ENCODE results near the gene TRIM46. TPM values are rescaled to one million over a fixed set of nuclear protein-coding genes. Genes with fewer than 3 reads are reported as not detected.
A peak's percentile ranks its signal among the peaks of the same experiment; 100 is the strongest.
"Not testable (repeated sequence)": the region's sequence is repeated elsewhere in the genome, so short reads cannot be mapped to it uniquely, and the experiment has no call there.

Gene TRIM46
- total RNA-seq, 1 experiment from 2014 or later: 4.1 TPM

GRCh38 chr1:155218854-155219591, 45.4 kb downstream of the TRIM46 start:
- Histone ChIP-seq H3K4me3 (ENCODE audit: low read length) (no peak overlapping the region), H3K4me2 (ENCODE audit: low read length) (no peak overlapping the region), H3K27me3 (ENCODE audit: low read length) (no peaks in the 10 kb centered on the region), H4K20me1 (ENCODE audit: low read length) (no peaks in the 10 kb centered on the region), H3K9ac (ENCODE audit: low read length) (no peak overlapping the region), H3K36me3 (ENCODE audit: low read depth, low read length) (no peaks in the 10 kb centered on the region), H3K4me1 (ENCODE audit: insufficient read depth, low read length) (peaks cover 11% of the 10 kb centered on the region), H3K9me3 (ENCODE audit: low read length) (no peaks in the 10 kb centered on the region), H3K9me2 (replicated peaks; ENCODE audit: low read length) (no peaks in the 10 kb centered on the region), H3F3A (ENCODE audit: low read length, unreplicated experiment) (no peaks in the 10 kb centered on the region), H3K27ac (ENCODE audit: low read length) (no peak overlapping the region), H2AFZ (ENCODE audit: low read length) (no peak overlapping the region), H3K79me2 (ENCODE audit: low read length) (peaks cover 3% of the 10 kb centered on the region; the same call in 1 of the 2 replicates)
- intact Hi-C loops (cut with micrococcal nuclease): no loop called here
- TF ChIP-seq EZH2phosphoT487 (IDR thresholded peaks at IDR 0.05; ENCODE audit: borderline replicate concordance, low read length) (no peak), EZH2 (IDR thresholded peaks at IDR 0.05; ENCODE audit: low read length, unreplicated experiment) (no peak), CTCF (conservative IDR thresholded peaks at IDR 0.05; ENCODE audit: low read depth, low read length) (no peak)
- ChIA-PET POLR2A (ENCODE audit: unreplicated experiment) (no interaction called here), CTCF (no interaction called here)
- ATAC-seq: no peak
- peak; percentile 35 for DNase-seq
- BruUV-seq (replicated peaks): no TSS peak

DNA sequence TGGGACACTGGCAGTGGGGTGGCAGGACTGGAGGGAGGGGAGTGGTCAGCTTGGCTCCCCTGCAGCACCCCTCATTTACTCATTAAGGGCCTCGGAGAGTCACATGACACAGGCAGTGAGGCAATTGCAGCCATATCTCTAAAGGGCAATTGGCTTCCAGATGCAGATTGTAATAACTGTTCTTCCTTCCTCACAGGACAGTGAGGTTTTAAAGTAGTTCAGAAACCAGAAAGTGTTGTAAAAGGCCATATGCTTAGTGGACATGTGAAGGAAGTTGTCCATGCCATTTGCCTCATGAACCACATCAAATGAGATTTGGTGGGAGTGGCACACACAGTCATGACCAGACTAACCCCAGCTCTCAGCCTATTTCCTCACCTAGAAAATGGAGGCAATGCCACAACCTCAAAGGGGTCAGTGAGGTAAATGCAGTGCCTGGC, 46.0 kb downstream of the TRIM46 start:
- H3K4me3 ChIP-seq (ENCODE audit: low read length): no peak overlapping the region
- DNase-seq: no peak
- H3K4me2 ChIP-seq (ENCODE audit: low read length): no peak overlapping the region
- no peak for ATAC-seq
- no peaks in the 10 kb centered on the region for H3K9me2 ChIP-seq (replicated peaks; ENCODE audit: low read length)
- TF ChIP-seq EZH2 (IDR thresholded peaks at IDR 0.05; ENCODE audit: low read length, unreplicated experiment) (no peak), EZH2phosphoT487 (IDR thresholded peaks at IDR 0.05; ENCODE audit: borderline replicate concordance, low read length) (no peak), CTCF (conservative IDR thresholded peaks at IDR 0.05; ENCODE audit: low read depth, low read length) (no peak)
- peaks cover 17% of the 10 kb centered on the region for H3K4me1 ChIP-seq (ENCODE audit: insufficient read depth, low read length)
- H3F3A ChIP-seq (ENCODE audit: low read length, unreplicated experiment): no peaks in the 10 kb centered on the region
- H3K27ac ChIP-seq (ENCODE audit: low read length): no peak overlapping the region
- H3K79me2 ChIP-seq (ENCODE audit: low read length): peaks cover 7% of the 10 kb centered on the region; the same call in 1 of the 2 replicates
- intact Hi-C loops (cut with micrococcal nuclease): no loop called here
- no peak overlapping the region for H3K9ac ChIP-seq (ENCODE audit: low read length)
- no TSS peak for BruUV-seq (replicated peaks)
- ChIA-PET POLR2A (ENCODE audit: unreplicated experiment) (no interaction called here), CTCF (no interaction called here)
- H4K20me1 ChIP-seq (ENCODE audit: low read length): no peaks in the 10 kb centered on the region
- H3K36me3 ChIP-seq (ENCODE audit: low read depth, low read length): no peaks in the 10 kb centered on the region
- H3K9me3 ChIP-seq (ENCODE audit: low read length): no peaks in the 10 kb centered on the region
- no peak overlapping the region for H2AFZ ChIP-seq (ENCODE audit: low read length)
- no peaks in the 10 kb centered on the region for H3K27me3 ChIP-seq (ENCODE audit: low read length)

GRCh38 chr1:155220211-155220965, 46.7 kb downstream of the TRIM46 start:
- POLR2A ChIA-PET (ENCODE audit: unreplicated experiment); H2AFZ ChIP-seq (ENCODE audit: low read length); H3K9me2 ChIP-seq (replicated peaks; ENCODE audit: low read length); H3K4me2 ChIP-seq (ENCODE audit: low read length); ATAC-seq; H3K9ac ChIP-seq (ENCODE audit: low read length); H3K27me3 ChIP-seq (ENCODE audit: low read length); H3K4me3 ChIP-seq (ENCODE audit: low read length); intact Hi-C loops (cut with micrococcal nuclease); H3K9me3 ChIP-seq (ENCODE audit: low read length); CTCF ChIA-PET; H4K20me1 ChIP-seq (ENCODE audit: low read length); H3K79me2 ChIP-seq (ENCODE audit: low read length); H3F3A ChIP-seq (ENCODE audit: low read length, unreplicated experiment); H3K27ac ChIP-seq (ENCODE audit: low read length); H3K36me3 ChIP-seq (ENCODE audit: low read depth, low read length); DNase-seq; BruUV-seq (replicated peaks): not testable (repeated sequence)
- H3K4me1 ChIP-seq (ENCODE audit: insufficient read depth, low read length): peaks cover 24% of the 10 kb centered on the region

All from PC-3 (cell line).